GM13977 (cell line): ENCODE data around the gene SHFL.

Experiments used
- DNase-seq: peaks from one replicate; pipeline ENCODE4 v3.0.0; 2012; ENCODE audit warnings: low spot score
- in situ Hi-C: fragments of 300-500 bp; cut with MboI; formaldehyde crosslinking; loops from one replicate; pipeline ENCODE4 v1.12.0; 2022; ENCODE audit warnings: low sequenced_read_pairs, low pct_unique_long_range_greater_than_20kb, mixed read lengths, inconsistent platforms; ENCODE audit not compliant: unreplicated experiment
- TF ChIP-seq, protein P1 (sequence below): IDR thresholded peaks from 2 replicates; pipeline ENCODE4 v1.5.1; 2012; ENCODE audit warnings: mild to moderate bottlenecking, control low read depth; ENCODE audit not compliant: insufficient read depth; ENCODE audit errors: extremely low read depth, missing control alignments

SHFL gene

DNA sequence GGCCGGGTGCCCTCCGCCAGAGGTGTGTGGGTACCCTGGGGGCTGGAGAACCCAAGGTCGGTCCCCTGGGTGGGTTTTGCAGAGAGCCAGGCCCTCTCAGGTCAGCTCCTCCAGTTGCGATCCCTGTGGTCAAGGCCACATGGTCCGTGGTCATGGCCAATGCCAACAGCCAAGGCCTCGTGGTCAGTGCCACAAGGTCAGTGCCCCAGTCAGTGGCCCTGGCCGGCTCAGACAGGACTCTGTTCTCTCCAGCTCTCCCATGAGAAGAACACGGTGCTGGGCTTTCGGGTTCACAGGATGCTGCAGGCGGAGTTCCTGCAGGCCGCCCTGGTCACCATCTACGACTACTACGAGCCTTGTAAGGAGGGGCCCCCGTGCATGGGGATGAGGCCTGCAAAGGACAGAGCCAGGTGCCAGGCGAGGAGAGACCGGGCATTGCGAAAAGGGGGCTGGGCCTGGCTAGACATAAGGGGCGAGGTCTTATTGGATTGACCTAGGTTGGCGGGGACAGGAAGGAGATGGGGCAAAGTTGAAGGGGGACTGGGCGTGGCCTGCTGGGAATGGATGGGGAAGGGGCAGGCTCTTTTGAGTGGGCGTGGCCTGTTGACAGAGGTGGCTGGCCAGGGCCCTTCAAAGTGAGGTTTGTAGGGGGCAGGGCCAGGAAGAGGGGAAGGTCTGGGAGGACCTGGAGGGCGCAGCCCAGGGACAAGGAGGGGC, 15.2 kb upstream of the SHFL start:
- DNase-seq: no peak
- in situ Hi-C loops: no loop called here
- TF ChIP-seq, protein P1, sequence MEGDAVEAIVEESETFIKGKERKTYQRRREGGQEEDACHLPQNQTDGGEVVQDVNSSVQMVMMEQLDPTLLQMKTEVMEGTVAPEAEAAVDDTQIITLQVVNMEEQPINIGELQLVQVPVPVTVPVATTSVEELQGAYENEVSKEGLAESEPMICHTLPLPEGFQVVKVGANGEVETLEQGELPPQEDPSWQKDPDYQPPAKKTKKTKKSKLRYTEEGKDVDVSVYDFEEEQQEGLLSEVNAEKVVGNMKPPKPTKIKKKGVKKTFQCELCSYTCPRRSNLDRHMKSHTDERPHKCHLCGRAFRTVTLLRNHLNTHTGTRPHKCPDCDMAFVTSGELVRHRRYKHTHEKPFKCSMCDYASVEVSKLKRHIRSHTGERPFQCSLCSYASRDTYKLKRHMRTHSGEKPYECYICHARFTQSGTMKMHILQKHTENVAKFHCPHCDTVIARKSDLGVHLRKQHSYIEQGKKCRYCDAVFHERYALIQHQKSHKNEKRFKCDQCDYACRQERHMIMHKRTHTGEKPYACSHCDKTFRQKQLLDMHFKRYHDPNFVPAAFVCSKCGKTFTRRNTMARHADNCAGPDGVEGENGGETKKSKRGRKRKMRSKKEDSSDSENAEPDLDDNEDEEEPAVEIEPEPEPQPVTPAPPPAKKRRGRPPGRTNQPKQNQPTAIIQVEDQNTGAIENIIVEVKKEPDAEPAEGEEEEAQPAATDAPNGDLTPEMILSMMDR: no peak

DNA sequence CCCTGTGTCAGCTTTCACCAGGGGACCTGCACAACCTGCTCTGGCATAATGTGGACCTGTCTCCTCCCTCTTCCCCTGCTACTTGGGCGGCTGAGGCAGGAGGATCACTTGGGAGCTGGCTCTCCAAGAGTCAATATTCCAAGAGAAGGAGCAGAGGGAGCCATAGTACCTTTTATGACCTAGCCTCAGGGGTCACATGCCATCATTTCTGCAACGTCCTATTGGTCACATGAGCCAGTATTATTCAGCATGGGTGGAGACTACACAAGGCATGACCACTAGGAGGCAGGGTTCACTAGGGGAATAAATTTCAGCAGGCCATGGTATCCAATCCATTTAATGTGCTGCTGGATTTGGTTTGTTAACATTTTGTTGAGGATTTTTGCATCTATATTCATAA, 12.0 kb upstream of the SHFL start:
- in situ Hi-C loops: no loop called here
- TF ChIP-seq, protein P1: peak; percentile 38
- DNase-seq: peak; percentile 50

DNA sequence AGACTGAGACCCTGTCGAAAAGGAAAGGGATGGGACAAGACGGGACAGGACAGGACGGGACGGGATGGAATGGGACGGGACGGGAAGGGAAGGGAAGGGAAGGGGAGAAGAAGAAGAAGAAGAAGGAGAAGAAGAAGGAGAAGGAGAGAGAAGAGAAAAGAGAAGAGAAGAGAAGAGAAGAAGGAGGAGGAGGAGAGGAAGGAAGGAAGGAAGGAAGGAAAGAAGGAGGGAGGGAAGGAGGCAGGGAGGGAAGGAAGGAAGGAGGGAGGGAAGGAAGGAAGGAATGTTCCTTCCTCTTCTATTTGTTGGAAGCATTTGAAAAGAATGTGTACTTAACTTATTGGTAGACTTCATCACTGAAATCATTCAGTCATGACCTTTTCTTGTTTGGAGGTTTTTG, 9.6 kb upstream of the SHFL start:
- TF ChIP-seq, protein P1: no peak
- in situ Hi-C loops: no loop called here
- no peak for DNase-seq

DNA sequence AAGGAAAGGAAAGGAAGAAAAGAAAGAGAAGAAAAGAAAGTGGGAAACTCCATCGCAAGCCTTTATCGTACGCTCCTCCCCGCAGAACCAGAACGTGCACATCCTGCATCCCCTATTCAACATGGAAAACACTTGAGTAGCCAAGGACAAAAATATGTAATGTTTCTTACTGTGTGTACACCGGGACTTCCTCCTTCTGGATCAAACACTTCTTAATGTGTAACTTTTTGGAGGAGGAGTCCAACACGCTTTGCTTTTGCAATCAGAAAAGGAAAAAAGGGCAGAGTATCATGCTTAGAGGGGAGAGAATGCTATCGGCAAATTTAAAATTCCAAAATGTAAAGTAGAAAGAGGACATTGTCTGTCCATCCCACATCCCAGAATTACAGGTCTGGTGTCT, 7.8 kb upstream of the SHFL start:
- in situ Hi-C loops: no loop called here
- TF ChIP-seq, protein P1: no peak

DNA sequence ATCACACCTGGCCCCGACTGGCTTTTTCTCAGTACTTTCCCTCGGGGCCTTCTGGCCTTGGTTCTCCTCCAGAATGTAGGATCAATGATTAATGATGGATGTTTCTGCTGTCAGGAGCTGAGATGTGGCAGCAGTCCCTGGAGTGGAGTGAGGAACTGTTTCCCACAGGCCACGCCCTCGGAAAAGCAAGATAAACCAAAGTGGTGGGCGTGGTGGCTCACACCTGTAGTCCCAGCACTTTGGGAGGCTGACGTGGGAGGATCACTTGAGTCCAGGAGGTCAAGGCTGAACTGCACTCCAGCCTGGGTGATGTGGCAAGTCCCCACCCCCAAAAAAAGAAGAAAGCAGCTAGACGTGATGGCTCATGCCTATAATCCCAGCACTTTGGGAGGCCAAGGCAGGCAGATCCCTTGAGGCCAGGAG, 7.1 kb upstream of the SHFL start:
- TF ChIP-seq, protein P1: no peak
- DNase-seq: no peak
- in situ Hi-C loops: no loop called here

More for the DNA sequence above, 7.8 kb upstream of the SHFL start:
- no peak for DNase-seq

DNA sequence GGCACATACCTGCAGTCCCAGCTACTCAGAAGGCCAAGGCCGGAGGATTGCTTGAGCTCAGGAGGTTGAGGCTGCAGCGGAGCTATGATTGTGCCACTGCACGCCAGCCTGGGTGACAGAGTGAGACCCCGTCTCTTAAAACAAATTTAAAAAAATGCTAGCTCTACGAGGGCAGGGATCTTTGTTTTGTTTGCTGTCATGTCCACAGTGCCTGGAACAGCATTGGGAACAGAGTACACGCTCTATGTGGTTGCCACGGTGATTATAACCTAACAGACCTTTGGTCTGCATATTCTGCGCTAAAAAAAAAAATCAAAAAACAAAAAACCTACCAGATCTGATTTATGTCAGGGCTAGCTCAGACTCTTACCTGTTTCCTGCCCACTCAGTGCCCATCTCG, 2.2 kb upstream of the SHFL start:
- in situ Hi-C loops: no loop called here
- no peak for DNase-seq
- TF ChIP-seq, protein P1: no peak
